Dermis blood vessel endothelial cell (primary cell): Measurements from ENCODE around the gene PSMD3. TPM values are rescaled to one million over a fixed set of nuclear protein-coding genes. Genes with fewer than 3 reads are reported as not detected.
"Not testable (repeated sequence)": the region's sequence is repeated elsewhere in the genome, so short reads cannot be mapped to it uniquely, and the experiment has no call there.

ENCODE experiments used
- DNase-seq: peaks from one replicate; pipeline ENCODE4 v3.0.0; 2010
- total RNA-seq: library from RNA; depleted of rRNA; stranded (reverse); fragments of >200 nt; gene quantifications from 2 replicates; pipeline ENCODE4 v1.2.3, GENCODE V29; 2014

Gene PSMD3
- total RNA-seq, 1 donor from 2014 or later, result 85.6 TPM

DNA sequence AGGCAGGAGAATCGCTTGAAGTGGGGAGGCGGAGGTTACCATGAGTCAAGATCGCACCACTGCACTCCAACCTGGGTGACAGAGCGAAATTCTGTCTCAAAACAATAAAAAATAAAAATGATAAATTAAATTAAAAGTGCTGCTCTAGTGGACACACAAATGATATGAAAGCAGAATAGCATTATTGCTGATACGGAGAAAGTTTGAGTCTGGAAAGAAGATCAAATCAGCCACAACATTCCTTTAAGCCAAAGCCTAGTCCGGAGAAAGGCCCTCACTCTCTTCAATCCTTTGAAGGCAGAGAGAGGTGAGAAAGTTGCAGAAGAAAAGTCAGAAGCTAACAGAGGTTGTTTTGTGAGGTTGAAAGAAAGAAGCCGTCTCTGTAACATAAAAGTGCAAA lies 19.6 kb downstream of the PSMD3 start:
- DNase-seq, result no peak

DNA sequence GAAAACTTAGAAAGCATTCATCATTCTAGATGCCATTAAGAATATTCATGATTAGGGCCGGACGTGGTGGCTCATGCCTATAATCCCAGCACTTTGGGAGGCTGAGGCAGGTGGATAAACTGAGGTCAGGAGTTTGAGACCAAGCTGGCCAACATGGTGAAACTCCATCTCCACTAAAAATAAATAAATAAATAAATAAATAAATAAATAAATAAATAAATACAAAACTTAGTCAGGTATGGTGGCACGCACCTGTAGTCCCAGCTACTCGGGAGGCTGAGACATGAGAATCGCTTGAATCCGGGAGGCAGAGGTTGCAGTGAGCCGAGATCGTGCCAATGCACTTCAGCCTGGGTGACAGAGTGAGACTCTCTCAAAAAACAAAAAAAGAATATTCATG lies 20.7 kb downstream of the PSMD3 start:
- DNase-seq, result not testable (repeated sequence)

DNA sequence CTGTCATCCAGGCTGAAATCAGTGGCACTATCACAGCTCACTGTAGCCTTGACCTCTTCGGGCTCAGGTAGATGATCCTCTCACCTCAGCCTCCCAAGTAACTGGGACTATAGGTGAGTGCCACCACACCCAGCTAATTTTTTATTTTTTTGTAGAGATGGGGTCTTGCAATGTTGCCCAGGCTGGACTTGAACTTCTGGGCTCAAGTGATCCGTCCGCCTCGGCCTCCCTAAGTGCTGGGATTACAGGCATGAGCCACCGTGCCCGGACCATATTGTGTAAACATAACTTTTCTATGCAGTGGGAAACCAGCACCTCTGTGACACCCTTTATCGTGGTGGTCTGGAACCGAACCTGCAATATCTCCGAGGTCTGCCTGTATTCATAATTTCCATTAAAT lies 23.5 kb downstream of the PSMD3 start:
- DNase-seq, result no peak

DNA sequence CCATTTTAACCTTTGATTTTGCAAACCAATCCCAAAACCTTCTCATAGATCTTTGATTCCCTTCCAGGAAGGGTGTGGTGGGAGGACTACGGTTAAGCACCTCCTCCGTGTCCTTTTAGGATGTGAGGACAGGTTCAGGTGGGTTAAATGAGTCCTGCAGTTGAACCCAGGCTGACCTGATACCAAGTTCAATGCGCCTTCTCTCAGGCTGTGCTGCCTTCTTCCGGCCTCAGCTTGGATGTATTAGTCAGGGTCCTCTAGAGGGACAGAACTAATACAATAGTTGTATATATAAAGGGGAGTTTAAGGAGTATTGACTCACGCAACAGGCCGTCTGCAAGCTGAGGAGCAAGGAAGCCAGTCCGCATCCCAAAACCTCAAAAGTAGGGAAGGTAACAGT lies 24.1 kb downstream of the PSMD3 start:
- no peak for DNase-seq

DNA sequence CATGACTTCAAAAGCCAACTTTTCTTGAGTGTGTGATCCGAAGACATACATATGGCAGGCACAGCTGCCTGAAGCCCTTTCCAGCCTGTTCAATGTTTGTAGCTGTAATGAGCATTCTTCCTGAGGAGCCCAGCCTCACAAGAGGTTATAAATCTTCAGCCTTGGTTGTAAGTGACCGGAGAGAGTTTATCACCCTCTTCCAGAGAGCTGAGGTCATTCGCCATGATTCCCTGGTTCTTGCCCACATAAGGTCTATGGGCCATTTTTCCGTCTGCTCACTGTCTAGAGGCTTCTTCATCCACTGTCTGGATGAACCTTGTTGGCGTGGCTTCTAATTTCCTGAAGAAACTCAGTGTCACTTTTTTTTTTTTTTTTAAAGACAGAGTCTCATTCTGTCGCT lies 24.9 kb downstream of the PSMD3 start:
- DNase-seq, result no peak

DNA sequence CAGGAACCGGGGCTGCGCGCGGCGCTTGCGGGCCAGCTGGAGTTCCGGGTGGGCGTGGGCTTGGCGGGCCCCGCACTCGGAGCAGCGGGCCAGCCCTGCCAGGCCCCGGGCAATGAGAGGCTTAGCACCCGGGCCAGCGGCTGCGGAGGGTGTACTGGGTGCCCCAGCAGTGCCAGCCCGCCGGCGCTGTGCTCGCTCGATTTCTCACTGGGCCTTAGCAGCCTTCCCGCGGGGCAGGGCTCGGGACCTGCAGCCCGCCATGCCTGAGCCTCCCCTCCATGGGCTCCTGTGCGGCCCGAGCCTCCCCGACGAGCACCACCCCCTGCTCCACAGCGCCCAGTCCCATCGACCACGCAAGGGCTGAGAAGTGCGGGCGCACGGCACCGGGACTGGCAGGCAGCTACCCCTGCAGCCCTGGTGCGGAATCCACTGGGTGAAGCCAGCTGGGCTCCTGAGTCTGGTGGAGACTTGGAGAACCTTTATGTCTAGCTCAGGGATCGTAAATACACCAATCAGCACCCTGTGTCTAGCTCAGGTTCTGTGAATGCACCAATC lies 30.4 kb downstream of the PSMD3 start:
- not testable (repeated sequence) for DNase-seq

DNA sequence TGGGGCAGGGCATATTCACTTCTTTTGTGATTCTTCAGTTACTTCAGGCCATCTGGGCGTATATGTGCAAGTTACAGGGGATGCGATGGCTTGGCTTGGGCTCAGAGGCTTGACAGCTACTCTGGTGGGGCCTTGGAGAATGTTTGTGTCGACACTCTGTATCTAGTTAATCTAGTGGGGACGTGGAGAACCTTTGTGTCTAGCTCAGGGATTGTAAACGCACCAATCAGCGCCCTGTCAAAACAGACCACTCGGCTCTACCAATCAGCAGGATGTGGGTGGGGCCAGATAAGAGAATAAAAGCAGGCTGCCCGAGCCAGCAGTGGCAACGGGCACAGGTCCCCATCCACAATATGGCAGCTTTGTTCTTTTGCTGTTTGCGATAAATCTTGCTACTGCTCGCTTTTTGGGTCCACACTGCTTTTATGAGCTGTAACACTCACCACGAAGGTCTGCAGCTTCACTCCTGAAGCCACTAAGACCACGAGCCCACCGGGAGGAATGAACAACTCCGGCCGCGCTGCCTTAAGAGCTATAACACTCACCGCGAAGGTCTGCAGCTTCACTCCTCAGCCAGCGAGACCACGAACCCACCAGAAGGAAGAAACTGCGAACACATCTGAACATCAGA lies 31.5 kb downstream of the PSMD3 start:
- not testable (repeated sequence) for DNase-seq

DNA sequence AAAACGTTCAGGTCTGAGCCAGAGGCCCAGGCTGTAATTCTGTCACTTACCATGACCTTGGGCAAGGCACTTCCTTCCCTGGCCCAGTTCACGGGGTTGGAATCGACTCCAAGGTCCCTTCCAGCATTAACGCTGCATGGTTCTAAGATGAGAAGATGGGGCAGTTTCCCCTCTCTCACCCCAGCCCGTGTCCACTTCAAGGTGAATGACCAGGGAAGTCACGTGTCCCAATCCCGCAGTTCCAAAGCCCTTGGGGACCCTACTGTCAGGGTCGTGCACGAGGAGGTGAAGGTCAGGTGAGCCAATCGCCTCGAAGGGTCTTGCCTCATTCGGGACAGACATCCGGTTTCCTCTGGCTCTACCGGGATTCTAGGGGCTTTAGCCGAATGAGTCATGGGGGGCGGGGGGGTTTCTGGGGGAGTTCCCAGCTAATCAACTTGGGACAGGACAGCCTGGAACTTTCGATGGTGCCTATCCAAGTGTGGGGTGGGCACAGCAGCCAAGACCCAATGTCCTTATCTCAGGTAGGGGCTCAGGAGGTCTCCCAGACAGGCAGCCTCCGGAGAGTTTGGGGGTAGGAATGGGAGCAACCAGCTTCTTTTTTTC lies 33.9 kb downstream of the PSMD3 start:
- DNase-seq, result peak; percentile 71

DNA sequence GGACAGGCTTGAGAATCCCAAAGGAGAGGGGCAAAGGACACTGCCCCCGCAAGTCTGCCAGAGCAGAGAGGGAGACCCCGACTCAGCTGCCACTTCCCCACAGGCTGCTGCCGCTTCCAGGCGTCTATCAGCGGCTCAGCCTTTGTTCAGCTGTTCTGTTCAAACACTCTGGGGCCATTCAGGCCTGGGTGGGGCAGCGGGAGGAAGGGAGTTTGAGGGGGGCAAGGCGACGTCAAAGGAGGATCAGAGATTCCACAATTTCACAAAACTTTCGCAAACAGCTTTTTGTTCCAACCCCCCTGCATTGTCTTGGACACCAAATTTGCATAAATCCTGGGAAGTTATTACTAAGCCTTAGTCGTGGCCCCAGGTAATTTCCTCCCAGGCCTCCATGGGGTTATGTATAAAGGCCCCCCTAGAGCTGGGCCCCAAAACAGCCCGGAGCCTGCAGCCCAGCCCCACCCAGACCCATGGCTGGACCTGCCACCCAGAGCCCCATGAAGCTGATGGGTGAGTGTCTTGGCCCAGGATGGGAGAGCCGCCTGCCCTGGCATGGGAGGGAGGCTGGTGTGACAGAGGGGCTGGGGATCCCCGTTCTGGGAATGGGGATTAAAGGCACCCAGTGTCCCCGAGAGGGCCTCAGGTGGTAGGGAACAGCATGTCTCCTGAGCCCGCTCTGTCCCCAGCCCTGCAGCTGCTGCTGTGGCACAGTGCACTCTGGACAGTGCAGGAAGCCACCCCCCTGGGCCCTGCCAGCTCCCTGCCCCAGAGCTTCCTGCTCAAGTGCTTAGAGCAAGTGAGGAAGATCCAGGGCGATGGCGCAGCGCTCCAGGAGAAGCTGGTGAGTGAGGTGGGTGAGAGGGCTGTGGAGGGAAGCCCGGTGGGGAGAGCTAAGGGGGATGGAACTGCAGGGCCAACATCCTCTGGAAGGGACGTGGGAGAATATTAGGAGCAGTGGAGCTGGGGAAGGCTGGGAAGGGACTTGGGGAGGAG lies 34.7 kb downstream of the PSMD3 start, which contains the start of gene CSF3:
TSS of gene CSF3 (plus strand) at position 436 of the 993 bp plus-strand sequence. CDS start at position 471, 35 bp downstream.
- DNase-seq, result peak; percentile 54

DNA sequence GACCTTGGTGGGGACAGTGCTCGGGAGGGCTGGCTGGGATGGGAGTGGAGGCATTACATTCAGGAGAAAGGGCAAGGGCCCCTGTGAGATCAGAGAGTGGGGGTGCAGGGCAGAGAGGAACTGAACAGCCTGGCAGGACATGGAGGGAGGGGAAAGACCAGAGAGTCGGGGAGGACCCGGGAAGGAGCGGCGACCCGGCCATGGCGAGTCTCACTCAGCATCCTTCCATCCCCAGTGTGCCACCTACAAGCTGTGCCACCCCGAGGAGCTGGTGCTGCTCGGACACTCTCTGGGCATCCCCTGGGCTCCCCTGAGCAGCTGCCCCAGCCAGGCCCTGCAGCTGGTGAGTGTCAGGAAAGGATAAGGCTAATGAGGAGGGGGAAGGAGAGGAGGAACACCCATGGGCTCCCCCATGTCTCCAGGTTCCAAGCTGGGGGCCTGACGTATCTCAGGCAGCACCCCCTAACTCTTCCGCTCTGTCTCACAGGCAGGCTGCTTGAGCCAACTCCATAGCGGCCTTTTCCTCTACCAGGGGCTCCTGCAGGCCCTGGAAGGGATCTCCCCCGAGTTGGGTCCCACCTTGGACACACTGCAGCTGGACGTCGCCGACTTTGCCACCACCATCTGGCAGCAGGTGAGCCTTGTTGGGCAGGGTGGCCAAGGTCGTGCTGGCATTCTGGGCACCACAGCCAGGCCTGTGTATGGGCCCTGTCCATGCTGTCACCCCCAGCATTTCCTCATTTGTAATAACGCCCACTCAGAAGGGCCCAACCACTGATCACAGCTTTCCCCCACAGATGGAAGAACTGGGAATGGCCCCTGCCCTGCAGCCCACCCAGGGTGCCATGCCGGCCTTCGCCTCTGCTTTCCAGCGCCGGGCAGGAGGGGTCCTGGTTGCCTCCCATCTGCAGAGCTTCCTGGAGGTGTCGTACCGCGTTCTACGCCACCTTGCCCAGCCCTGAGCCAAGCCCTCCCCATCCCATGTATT lies 35.7 kb downstream of the PSMD3 start:
- DNase-seq, result no peak

DNA sequence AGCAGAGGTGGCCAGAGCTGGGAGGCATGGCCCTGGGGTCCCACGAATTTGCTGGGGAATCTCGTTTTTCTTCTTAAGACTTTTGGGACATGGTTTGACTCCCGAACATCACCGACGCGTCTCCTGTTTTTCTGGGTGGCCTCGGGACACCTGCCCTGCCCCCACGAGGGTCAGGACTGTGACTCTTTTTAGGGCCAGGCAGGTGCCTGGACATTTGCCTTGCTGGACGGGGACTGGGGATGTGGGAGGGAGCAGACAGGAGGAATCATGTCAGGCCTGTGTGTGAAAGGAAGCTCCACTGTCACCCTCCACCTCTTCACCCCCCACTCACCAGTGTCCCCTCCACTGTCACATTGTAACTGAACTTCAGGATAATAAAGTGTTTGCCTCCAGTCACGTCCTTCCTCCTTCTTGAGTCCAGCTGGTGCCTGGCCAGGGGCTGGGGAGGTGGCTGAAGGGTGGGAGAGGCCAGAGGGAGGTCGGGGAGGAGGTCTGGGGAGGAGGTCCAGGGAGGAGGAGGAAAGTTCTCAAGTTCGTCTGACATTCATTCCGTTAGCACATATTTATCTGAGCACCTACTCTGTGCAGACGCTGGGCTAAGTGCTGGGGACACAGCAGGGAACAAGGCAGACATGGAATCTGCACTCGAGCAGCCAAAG lies 36.9 kb downstream of the PSMD3 start:
- DNase-seq, result no peak

DNA sequence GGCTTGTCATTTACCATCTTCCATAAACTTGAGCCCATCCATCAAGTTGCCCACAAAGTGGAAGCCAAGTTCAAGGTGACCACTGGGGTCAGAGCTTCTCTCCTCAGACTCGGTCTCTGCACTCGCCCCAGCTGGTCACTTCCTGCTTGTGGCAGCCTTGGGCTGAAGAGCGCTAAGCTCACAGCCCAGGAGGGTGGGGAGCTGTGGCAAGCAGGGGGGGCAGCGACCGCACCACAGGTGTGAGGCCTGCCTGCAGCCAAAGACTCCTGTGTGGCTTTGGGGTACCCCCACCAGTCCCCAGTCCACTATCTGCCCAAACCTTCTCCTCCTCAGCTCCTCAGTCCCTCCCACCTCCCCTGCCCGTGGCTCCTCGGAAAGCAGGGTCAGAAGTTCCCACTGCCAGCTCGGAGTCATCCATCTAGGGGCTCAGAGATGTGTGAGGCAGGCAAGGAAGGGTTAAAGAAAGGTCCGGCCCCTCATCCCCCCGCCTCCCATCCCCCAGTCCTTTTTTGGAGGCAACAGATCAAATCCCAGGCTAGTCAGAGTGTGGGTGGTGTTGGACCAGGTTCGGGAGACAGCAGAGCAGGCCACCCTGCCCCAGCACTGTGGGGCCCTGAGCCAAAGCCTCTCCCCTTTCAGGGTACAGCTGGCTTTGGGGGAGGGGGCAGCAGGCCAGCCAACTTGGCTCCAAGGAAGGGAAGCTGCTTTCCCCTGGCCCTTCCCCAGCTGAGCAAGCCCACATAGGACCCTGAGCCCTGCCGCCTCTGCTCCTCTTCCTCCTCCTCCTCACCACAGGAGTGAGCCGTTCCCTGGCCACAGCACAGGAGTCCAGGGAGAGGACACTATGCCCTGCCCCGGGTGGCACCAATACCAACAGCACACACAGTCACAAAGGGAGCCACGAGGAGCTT lies 37.9 kb downstream of the PSMD3 start:
- DNase-seq, result peak; percentile 38

DNA sequence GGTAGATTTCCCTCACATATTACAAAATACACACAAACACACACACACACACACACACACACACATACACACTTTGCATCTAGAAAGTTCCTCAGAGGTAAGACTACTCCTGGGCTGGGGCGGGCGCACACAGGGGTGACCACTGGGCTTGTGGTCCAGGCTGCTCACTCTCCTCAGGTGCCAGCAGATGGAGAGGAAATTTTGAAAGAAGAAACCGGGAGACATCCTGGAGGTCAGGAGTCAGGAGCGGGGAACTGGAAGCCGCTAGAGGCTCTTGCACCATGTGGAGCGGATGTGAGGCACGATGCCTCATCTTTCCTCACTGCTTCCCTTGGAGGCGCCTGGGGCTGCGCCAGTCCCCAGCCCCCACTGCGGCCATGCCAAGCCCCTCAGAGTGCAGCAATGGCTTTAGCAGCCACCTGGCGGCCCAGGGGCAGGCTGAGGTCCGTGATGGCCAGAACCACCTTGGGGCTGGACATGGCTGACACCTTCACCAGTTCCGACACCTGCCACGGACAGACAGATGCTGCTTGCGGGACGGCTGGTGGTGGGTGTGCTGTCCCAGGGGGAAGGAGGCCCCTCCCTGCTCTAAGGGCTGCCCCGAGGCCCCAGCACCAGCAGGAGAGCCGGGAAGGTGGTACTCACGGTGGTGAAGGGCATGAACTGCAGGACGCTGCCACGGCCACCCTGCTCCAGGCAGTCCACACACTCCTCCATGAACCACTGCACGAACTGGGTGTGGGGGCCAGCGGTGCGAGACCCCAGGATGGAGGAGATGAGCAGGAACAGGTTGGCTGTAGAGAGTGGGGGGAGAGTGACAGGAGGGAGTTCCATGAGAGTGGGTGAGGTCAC lies 38.8 kb downstream of the PSMD3 start:
- DNase-seq, result peak; percentile 93

DNA sequence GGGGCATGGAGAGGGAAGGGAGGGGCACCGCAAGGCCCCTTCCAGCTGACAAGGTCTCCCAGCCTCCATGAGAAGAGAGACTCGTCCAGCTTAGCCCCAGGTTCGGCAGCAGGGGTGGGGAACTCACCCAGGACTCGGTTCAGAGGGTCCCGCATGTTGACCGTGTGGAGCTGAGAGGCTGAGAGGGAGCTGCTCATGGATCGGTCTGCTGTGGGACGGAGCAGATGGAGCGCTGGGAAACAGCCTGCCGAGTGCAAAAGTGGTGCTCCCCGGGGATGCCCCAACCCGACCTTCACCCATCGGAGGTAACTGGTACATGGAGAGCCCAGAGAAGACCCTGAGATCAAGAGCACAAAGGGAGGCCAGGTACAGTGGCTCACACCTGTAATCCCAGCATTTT lies 39.5 kb downstream of the PSMD3 start:
- no peak for DNase-seq

DNA sequence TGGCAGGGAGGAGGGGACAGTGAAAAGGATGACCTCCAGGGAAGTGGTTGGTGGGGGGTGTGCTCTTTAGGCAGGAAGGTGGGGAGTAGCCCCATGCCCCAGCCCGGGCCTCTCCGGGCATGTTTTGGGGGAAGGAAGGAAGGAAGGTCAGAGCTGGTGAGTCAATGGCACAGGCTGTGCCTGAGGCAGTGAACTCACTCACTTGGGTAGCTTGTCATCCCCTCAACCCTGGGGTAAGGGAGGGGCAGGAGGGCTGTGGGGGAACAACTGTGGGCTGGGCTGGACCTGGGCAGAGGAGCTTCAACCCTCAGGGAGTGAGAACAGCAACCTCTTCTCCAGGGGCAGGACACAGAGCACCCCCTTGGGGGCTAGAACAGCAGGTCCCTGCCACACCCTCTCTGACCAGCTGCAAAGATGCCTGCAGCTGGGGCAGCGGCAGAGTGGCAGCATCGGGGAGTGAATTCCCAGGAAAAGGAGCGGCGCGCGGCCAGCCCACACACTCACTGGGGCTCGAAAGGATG lies 40.9 kb downstream of the PSMD3 start:
- peak; percentile 75 for DNase-seq

DNA sequence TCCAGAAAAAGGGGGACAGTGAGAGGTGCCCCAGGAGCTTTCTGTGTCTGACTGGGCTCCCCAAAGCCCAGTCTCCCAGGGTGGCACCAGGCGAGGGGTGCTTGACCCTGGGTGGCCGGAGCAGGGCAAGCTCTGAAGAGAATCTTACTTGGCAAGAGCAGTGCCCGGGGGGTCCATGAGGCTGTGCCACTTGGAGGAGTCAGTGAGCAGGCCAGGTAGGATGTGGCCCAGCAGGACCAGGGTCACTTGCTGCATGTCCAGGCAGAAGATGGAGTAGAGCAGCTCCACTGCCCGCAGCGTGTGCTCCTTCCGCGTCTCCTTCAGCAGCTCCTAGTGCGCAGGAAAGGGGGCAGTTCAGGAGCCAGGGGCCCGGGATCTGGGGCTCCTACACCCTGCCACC lies 41.9 kb downstream of the PSMD3 start:
- DNase-seq, result no peak

DNA sequence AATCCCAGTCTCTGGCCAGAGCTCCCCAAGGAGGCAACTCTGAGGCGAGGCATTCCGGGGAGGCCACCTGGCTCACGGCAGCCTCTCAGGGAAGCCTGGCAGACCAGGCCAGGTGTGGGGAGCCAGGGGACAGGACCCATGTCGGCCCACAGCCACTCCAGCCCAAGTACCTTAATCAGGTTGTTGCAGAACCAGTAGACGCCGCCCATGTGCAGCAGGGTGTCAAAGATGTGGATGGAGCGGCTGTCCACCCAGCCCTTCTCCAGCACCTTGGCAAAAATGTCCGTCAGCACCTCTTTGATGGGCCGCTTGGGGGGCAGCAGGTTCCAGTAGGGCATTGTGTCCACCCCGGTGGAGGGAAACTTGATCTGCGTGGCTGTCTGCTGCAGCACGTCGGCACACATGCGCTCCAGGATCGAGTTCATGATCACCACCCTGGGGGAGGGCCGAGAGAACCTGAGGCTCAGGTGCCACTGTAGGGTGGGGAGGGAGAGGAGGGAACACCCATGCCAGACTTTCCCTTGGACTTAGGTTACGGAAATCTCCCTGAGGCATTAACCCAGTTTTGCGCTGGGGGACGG lies 42.4 kb downstream of the PSMD3 start:
- DNase-seq, result peak; percentile 26

DNA sequence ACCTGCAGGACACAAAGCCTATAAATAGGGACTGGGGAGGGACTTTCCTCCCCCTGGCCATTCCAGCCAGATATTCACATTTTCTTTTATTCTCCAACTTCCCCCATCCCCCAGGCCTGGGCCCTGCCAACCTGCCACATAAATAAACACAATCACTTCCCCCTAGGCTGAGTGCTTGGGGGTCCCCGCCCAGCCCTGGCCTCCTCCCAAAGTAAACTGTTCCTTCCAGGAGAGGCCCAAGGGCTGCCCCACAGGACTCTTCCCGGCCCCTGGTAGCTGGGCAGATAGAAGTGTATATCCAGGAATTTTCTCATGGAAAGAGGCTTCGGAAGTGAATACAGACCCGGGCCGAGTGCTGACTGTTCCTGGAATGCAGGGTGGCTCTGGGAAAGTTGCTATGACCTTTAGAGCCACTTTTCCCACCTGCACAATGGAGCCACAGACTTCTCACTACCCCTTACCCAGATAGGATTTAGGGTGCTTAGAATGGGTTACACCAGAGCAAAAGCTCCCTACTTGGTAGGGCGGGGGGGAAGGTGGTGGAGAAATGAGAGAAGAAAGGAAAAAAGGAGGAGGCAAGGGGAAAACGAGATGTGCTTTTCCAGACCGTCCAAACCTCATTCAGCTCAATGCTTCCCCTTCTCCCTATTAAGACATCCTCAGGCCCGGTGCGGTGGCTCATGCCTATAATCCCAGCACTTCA lies 43.1 kb downstream of the PSMD3 start:
- peak; percentile 89 for DNase-seq
